DND-41 (cell line): ENCODE data around the gene COQ8B.

Experiments used
- CTCF ChIP-seq: IDR thresholded peaks from 2 replicates; pipeline ENCODE4 v1.5.1; 2012; ENCODE audit warnings: borderline replicate concordance, low read length, moderate library complexity, mild to moderate bottlenecking; ENCODE audit not compliant: poor library complexity, severe bottlenecking; ENCODE audit errors: extremely low read depth
- EZH2 ChIP-seq: IDR thresholded peaks from 3 replicates; pipeline ENCODE4 v1.6.1; 2012; ENCODE audit warnings: borderline replicate concordance, low read depth, mild to moderate bottlenecking, moderate library complexity, low read length, inconsistent platforms; ENCODE audit not compliant: severe bottlenecking

DNA sequence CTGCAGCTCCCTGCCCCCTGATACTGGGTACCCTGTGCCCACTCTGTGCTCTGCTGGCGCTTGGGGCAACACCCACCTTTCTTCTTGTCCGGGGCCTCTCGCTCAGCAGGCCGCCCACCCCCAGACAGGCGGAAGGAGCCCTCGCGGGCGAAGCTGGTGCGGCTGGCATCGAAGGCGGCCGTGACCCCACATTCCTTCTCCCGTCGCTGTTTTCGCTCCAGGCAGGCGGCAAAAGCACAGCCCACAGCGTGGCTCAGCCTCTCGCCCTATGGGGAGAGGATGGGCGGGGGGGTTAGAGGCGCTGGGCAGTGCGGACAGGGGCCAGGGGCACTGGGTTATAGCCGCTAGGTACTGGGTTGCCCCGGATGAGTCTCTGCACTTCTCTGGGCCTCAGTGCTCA is 39.5 kb downstream of the COQ8B start:
- TF ChIP-seq CTCF (no peak), EZH2 (no peak)
